AG04450 (cell line): ENCODE measurements around the gene PTPN3. TPM values are rescaled to one million over a fixed set of nuclear protein-coding genes. Genes with fewer than 3 reads are reported as not detected.

Experiments
- CTCF ChIA-PET: fragments of 300-600, 350-600 bp; formaldehyde crosslinking; extraction: SDS; loops from one replicate; lab custom pipeline; 2022; ENCODE audit warnings: antibody characterized with exemption, inconsistent platforms; lab: Charles Lee
- POLR2A ChIA-PET: fragments of 350-600 bp; formaldehyde crosslinking; extraction: SDS; loops from one replicate; lab custom pipeline; 2021; ENCODE audit warnings: antibody characterized with exemption, inconsistent platforms; lab: Yijun Ruan, JAX
- DNase-seq: peaks from one replicate; pipeline ENCODE4 v3.0.0-alpha.2; 2011; ENCODE audit warnings: low read depth, low spot score
- H3K27ac ChIP-seq: one replicate; pipeline ENCODE4 v1.5.1; 2012; ENCODE audit warnings: low read depth, low read length, control low read depth
- H3K27me3 ChIP-seq: one replicate; pipeline ENCODE4 v1.6.0; 2012; ENCODE audit warnings: low read length; ENCODE audit not compliant: control insufficient read depth, insufficient read depth
- H3K4me3 ChIP-seq: 2 replicates; pipeline ENCODE4 v1.5.1; 2011; ENCODE audit warnings: mild to moderate bottlenecking, low read depth, low read length, control low read depth
- H3K9me3 ChIP-seq: 2 replicates; pipeline ENCODE4 v1.5.1; 2012; ENCODE audit warnings: low read length; ENCODE audit not compliant: control insufficient read depth, insufficient read depth
- polyA plus RNA-seq: library from polyadenylated mRNA; depleted of rRNA; stranded (reverse); fragments of >200 nt; gene quantifications from 2 replicates; pipeline ENCODE4 v1.2.3, GENCODE V29; 2011
- TF ChIP-seq, protein P1 (sequence below): IDR thresholded peaks from 2 replicates; pipeline ENCODE4 v1.5.1; 2011; ENCODE audit warnings: low read depth, low read length, control low read depth, inconsistent platforms

Gene PTPN3
- polyA plus RNA-seq, 1 experiment = 1.4 TPM

DNA sequence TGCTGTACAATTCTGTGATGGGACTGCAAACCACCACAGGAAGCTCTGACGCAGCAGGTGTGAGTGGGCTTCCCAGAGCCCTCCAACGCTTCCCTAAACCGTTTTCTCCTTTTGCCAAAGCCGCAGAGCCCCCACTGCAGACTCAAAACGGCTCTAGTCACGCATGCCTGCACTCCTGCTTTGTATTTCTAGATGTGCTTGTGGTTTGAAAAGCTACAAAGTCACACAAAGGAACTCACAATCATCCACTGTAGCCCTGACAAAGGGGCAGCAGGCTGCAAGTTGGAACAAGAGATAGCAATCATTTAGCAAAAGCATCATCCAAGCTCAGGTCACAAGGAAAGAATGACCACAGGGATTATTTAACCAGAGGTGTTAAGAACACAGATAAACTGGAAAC is 79.3 kb downstream of the PTPN3 start:
- Histone ChIP-seq H3K27me3 (no peaks in the 10 kb centered on the region), H3K9me3 (no peaks in the 10 kb centered on the region), H3K27ac (no peak overlapping the region), H3K4me3 (no peak overlapping the region)
- DNase-seq = no peak
- POLR2A ChIA-PET = no interaction called here
- CTCF ChIA-PET = interaction anchor here (0.7 to 3.0 kb wide), 2 partner anchors 22 to 526 kb away, joined by 4 to 8 read pairs; no protein-coding TSS in a partner anchor
- TF ChIP-seq, protein P1, sequence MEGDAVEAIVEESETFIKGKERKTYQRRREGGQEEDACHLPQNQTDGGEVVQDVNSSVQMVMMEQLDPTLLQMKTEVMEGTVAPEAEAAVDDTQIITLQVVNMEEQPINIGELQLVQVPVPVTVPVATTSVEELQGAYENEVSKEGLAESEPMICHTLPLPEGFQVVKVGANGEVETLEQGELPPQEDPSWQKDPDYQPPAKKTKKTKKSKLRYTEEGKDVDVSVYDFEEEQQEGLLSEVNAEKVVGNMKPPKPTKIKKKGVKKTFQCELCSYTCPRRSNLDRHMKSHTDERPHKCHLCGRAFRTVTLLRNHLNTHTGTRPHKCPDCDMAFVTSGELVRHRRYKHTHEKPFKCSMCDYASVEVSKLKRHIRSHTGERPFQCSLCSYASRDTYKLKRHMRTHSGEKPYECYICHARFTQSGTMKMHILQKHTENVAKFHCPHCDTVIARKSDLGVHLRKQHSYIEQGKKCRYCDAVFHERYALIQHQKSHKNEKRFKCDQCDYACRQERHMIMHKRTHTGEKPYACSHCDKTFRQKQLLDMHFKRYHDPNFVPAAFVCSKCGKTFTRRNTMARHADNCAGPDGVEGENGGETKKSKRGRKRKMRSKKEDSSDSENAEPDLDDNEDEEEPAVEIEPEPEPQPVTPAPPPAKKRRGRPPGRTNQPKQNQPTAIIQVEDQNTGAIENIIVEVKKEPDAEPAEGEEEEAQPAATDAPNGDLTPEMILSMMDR = no peak

DNA sequence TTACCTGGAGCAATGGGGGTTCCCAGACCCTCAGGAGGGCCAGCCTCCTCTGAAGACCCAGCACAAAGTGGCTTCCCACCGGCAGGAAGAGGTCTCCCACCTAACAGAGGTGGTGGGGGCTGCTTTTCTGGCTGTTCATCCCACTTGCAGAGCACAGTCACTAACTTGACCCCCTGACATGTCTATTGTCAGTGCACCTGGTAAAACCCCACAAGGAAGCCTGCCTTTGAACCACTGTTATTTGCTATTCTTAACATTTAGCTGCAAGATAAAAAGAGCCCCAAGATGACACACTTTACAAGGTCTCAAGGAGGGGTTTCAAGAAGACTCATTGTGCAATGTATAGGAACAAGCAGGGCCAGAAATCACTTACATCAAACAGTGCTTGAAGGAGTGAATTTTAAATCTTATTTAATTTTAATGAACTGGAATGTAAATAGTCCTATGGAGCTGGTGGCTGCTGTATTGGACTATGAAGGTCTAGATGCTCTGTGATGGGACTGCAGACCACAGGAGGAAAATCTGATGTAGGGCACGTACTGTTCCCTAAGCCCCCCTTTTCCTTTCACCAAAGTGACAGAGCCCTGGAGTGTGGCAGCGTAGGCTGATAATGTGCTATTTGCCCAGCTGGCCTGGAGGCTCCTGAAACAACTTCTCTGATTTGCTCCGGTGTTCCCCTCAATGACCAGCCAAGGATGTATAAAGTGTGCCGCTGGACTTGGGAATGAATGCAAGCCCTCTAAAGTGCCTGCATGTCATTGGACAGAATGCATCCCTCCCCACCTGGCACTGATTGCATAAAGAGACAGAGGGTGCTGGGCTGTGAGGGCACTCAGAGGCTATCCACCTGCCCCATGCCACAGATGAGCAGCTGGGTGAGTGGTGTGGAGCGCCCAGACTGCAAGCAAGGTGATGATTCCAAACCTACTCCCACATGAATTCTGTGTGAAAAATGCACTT is 80.2 kb downstream of the PTPN3 start:
- TF ChIP-seq, protein P1 = no peak
- Histone ChIP-seq H3K4me3 (no peak overlapping the region), H3K27me3 (no peaks in the 10 kb centered on the region), H3K9me3 (no peaks in the 10 kb centered on the region), H3K27ac (no peak overlapping the region)
- DNase-seq = no peak
- ChIA-PET CTCF (interaction anchor here (0.7 to 3.0 kb wide), 2 partner anchors 23 to 525 kb away, joined by 4 to 8 read pairs; no protein-coding TSS in a partner anchor), POLR2A (interaction anchor here (0.7 kb wide), 1 partner anchor 226 kb away, joined by 3 read pairs; no protein-coding TSS in a partner anchor)

DNA sequence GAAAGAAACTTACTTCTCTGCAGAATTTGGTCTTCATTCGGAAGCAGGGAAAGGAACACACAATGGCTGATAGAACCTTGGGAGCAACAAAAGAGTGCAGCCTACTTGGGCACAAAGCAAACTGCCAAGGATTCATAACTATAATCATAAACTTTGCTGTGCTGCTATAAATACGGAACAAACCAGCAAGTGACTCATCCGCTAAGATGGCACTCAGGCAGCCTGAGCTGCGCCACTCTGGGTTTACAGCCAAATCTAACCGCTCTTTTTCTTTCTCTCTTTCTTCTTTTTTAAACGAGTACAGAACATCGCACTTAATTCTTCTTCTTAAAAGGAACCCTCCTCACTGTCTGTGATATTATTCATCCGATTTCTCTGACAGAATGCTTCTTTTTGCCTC is 81.1 kb downstream of the PTPN3 start:
- H3K27me3 ChIP-seq = no peaks in the 10 kb centered on the region
- H3K9me3 ChIP-seq = no peaks in the 10 kb centered on the region
- H3K4me3 ChIP-seq = no peak overlapping the region
- ChIA-PET POLR2A (no interaction called here), CTCF (no interaction called here)
- no peak for DNase-seq
- TF ChIP-seq, protein P1 = no peak
- H3K27ac ChIP-seq = no peak overlapping the region

DNA sequence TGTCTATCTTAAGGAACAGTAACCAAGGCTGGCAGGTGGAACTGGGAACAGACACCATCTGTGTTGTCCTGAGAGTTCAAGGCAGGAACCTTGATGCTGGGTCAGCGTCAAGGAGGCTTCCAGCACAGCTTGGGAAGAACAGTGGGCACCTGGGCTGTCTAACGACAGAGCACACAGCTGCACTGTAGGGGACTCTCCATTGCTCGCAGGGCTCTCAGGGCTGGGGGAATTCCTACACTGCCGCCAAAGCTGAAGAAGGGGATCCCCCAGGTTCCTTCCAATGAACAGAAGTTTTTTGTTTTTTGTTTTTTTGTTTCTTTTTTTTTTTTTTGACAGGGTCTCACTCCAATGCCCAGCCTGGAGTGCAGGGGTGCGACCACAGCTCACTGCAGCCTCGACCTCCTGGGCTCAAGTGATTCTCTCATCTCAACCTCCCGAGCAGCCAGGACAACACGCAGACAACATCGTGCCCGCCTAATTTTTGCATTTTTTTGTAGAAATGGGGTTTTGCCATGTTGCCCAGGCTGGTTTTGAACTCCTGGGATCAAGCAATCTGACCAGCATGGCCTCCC is 81.9 kb downstream of the PTPN3 start:
- CTCF ChIA-PET = interaction anchor here (1.4 kb wide), 1 partner anchor 25 kb away, joined by 5 read pairs; no protein-coding TSS in a partner anchor
- POLR2A ChIA-PET = no interaction called here
- Histone ChIP-seq H3K27ac (no peak overlapping the region), H3K4me3 (no peak overlapping the region), H3K9me3 (no peaks in the 10 kb centered on the region), H3K27me3 (no peaks in the 10 kb centered on the region)
- TF ChIP-seq, protein P1 = no peak
- DNase-seq = no peak
